Measurements from ENCODE around the gene SLC2A5.
A peak's percentile ranks its signal among the peaks of the same experiment; 100 is the strongest.
"Not testable (repeated sequence)": the region's sequence is repeated elsewhere in the genome, so short reads cannot be mapped to it uniquely, and the experiment has no call there.

The SLC2A5 gene

GRCh38 chr1:9033363-9033762 lies 36.1 kb downstream of the SLC2A5 start:
- no peak for TF ChIP-seq EZH2phosphoT487 (IDR thresholded peaks at IDR 0.05; ENCODE audit: borderline replicate concordance, low read length)
- no peak for TF ChIP-seq CTCF (IDR thresholded peaks at IDR 0.05; ENCODE audit: low read depth, low read length, poor library complexity, severe bottlenecking)

GRCh38 chr1:9031484-9032259 lies 37.8 kb downstream of the SLC2A5 start:
- H3K27ac ChIP-seq (ENCODE audit: low read depth, low read length): no peak overlapping the region
- H3K4me3 ChIP-seq (ENCODE audit: low read length): no peak overlapping the region
- TF ChIP-seq CTCF (IDR thresholded peaks at IDR 0.05; ENCODE audit: low read depth, low read length, poor library complexity, severe bottlenecking): no peak
- no peak for TF ChIP-seq EZH2phosphoT487 (IDR thresholded peaks at IDR 0.05; ENCODE audit: borderline replicate concordance, low read length)
- H3K4me1 ChIP-seq (ENCODE audit: control insufficient read depth, low read length): peaks cover 58% of the 10 kb centered on the region
- peaks cover 27% of the 10 kb centered on the region for H3F3A ChIP-seq (ENCODE audit: control insufficient read depth, insufficient read depth)
- H3K27me3 ChIP-seq (ENCODE audit: control insufficient read depth, low read length): no peaks in the 10 kb centered on the region
- no peak overlapping the region for H3K4me2 ChIP-seq (ENCODE audit: low read length)
- peaks cover 39% of the 10 kb centered on the region for H3K9me3 ChIP-seq (ENCODE audit: control insufficient read depth, insufficient read depth, low read length)
- H4K20me1 ChIP-seq (ENCODE audit: control insufficient read depth, insufficient read depth, low read depth, low read length): no peaks in the 10 kb centered on the region
- H3K9me2 ChIP-seq (replicated peaks; ENCODE audit: control insufficient read depth, low read length): no peaks in the 10 kb centered on the region
- H3K36me3 ChIP-seq (ENCODE audit: control insufficient read depth, low read length): peaks cover 20% of the 10 kb centered on the region
- no peaks in the 10 kb centered on the region for H3K79me2 ChIP-seq (ENCODE audit: control insufficient read depth, low read length)

More at GRCh38 chr1:9033363-9033762, 36.1 kb downstream of the SLC2A5 start:
- H4K20me1 ChIP-seq (ENCODE audit: control insufficient read depth, insufficient read depth, low read depth, low read length): peaks cover 4% of the 10 kb centered on the region; the same call in 1 of the 2 replicates
- no peak overlapping the region for H3K4me3 ChIP-seq (ENCODE audit: low read length)
- H3K27ac ChIP-seq (ENCODE audit: low read depth, low read length): no peak overlapping the region
- H3K4me2 ChIP-seq (ENCODE audit: low read length): peak overlapping the region; percentile 30
- H3F3A ChIP-seq (ENCODE audit: control insufficient read depth, insufficient read depth): peaks cover 43% of the 10 kb centered on the region
- H3K27me3 ChIP-seq (ENCODE audit: control insufficient read depth, low read length): no peaks in the 10 kb centered on the region
- no peaks in the 10 kb centered on the region for H3K79me2 ChIP-seq (ENCODE audit: control insufficient read depth, low read length)
- H3K36me3 ChIP-seq (ENCODE audit: control insufficient read depth, low read length): peaks cover 37% of the 10 kb centered on the region
- no peaks in the 10 kb centered on the region for H3K9me2 ChIP-seq (replicated peaks; ENCODE audit: control insufficient read depth, low read length)
- H3K9me3 ChIP-seq (ENCODE audit: control insufficient read depth, insufficient read depth, low read length): peaks cover 44% of the 10 kb centered on the region
- H3K4me1 ChIP-seq (ENCODE audit: control insufficient read depth, low read length): peaks cover 73% of the 10 kb centered on the region

- H4K20me1 ChIP-seq (ENCODE audit: control insufficient read depth, insufficient read depth, low read depth, low read length); H3K27ac ChIP-seq (ENCODE audit: low read depth, low read length); H3K4me3 ChIP-seq (ENCODE audit: low read length); H3K79me2 ChIP-seq (ENCODE audit: control insufficient read depth, low read length); H3K27me3 ChIP-seq (ENCODE audit: control insufficient read depth, low read length); H3K4me2 ChIP-seq (ENCODE audit: low read length); H3K9me2 ChIP-seq (replicated peaks; ENCODE audit: control insufficient read depth, low read length): not testable (repeated sequence)
- Histone ChIP-seq H3K4me1 (ENCODE audit: control insufficient read depth, low read length) (peaks cover 53% of the 10 kb centered on the region), H3K9me3 (ENCODE audit: control insufficient read depth, insufficient read depth, low read length) (peaks cover 35% of the 10 kb centered on the region), H3K36me3 (ENCODE audit: control insufficient read depth, low read length) (peaks cover 15% of the 10 kb centered on the region), H3F3A (ENCODE audit: control insufficient read depth, insufficient read depth) (peaks cover 23% of the 10 kb centered on the region)
Observed at GRCh38 chr1:9031077-9031476, 38.4 kb downstream of the SLC2A5 start.

GRCh38 chr1:9028921-9029705 lies 40.3 kb downstream of the SLC2A5 start:
- Histone ChIP-seq H3K4me1 (ENCODE audit: control insufficient read depth, low read length) (peaks cover 37% of the 10 kb centered on the region), H3K4me2 (ENCODE audit: low read length) (0 out of 2 replicates have a peak overlapping the region, but pooled peaks have one; percentile 1), H3K79me2 (ENCODE audit: control insufficient read depth, low read length) (no peaks in the 10 kb centered on the region), H3K27me3 (ENCODE audit: control insufficient read depth, low read length) (no peaks in the 10 kb centered on the region), H4K20me1 (ENCODE audit: control insufficient read depth, insufficient read depth, low read depth, low read length) (no peaks in the 10 kb centered on the region), H3K27ac (ENCODE audit: low read depth, low read length) (no peak overlapping the region), H3K4me3 (ENCODE audit: low read length) (no peak overlapping the region), H3K36me3 (ENCODE audit: control insufficient read depth, low read length) (no peaks in the 10 kb centered on the region), H3K9me2 (replicated peaks; ENCODE audit: control insufficient read depth, low read length) (no peaks in the 10 kb centered on the region), H3F3A (ENCODE audit: control insufficient read depth, insufficient read depth) (peaks cover 7% of the 10 kb centered on the region), H3K9me3 (ENCODE audit: control insufficient read depth, insufficient read depth, low read length) (peaks cover 25% of the 10 kb centered on the region)
- TF ChIP-seq EZH2phosphoT487 (IDR thresholded peaks at IDR 0.05; ENCODE audit: borderline replicate concordance, low read length): no peak
- TF ChIP-seq CTCF (IDR thresholded peaks at IDR 0.05; ENCODE audit: low read depth, low read length, poor library complexity, severe bottlenecking): no peak

Data from DOHH2 (cell line).